GM23248 (cell line): ENCODE results near the gene MSH3. TPM values are rescaled to one million over a fixed set of nuclear protein-coding genes. Genes with fewer than 3 reads are reported as not detected.

Source experiments
- DNase-seq: peaks from one replicate; pipeline ENCODE4 v3.0.0-alpha.2; 2015
- H2AFZ ChIP-seq: fragments of 200-600 bp; sonication (generic); 2 replicates; pipeline ENCODE4 v1.6.1; 2016; ENCODE audit warnings: antibody characterized with exemption
- H3F3A ChIP-seq: fragments of 200-600 bp; sonication (generic); 2 replicates; pipeline ENCODE4 v1.6.1; 2016; ENCODE audit warnings: mild to moderate bottlenecking, antibody characterized with exemption, mixed run types; ENCODE audit not compliant: insufficient read depth
- H3K27ac ChIP-seq: fragments of 200-600 bp; sonication (generic); 2 replicates; pipeline ENCODE4 v1.5.1; 2016; ENCODE audit warnings: mild to moderate bottlenecking
- H3K27me3 ChIP-seq: fragments of 200-600 bp; sonication (generic); replicated peaks from 2 replicates; pipeline ENCODE4 v1.6.1; 2016; ENCODE audit warnings: mild to moderate bottlenecking; ENCODE audit not compliant: insufficient read depth
- H3K36me3 ChIP-seq: fragments of 200-600 bp; sonication (generic); 2 replicates; pipeline ENCODE4 v1.6.1; 2016; ENCODE audit warnings: low read depth, mild to moderate bottlenecking
- H3K4me1 ChIP-seq: fragments of 200-600 bp; sonication (generic); 2 replicates; pipeline ENCODE4 v1.6.1; 2016; ENCODE audit warnings: mild to moderate bottlenecking; ENCODE audit not compliant: insufficient read depth
- H3K4me2 ChIP-seq: fragments of 200-600 bp; sonication (generic); one replicate; pipeline ENCODE4 v1.6.1; 2016; ENCODE audit warnings: mild to moderate bottlenecking; ENCODE audit not compliant: unreplicated experiment
- H3K4me3 ChIP-seq: fragments of 200-600 bp; sonication (generic); 2 replicates; pipeline ENCODE4 v1.5.1; 2016; ENCODE audit warnings: mild to moderate bottlenecking
- H3K79me2 ChIP-seq: fragments of 200-600 bp; sonication (generic); 2 replicates; pipeline ENCODE4 v1.6.1; 2016; ENCODE audit warnings: mild to moderate bottlenecking; ENCODE audit not compliant: insufficient read depth
- H3K9ac ChIP-seq: fragments of 200-600 bp; sonication (generic); 2 replicates; pipeline ENCODE4 v1.6.1; 2016; ENCODE audit warnings: mild to moderate bottlenecking
- H3K9me2 ChIP-seq: fragments of 200-600 bp; sonication (generic); 2 replicates; pipeline ENCODE4 v1.6.1; 2016; ENCODE audit warnings: mixed run types, mild to moderate bottlenecking, moderate library complexity; ENCODE audit not compliant: insufficient read depth
- H3K9me3 ChIP-seq: fragments of 200-600 bp; sonication (generic); one replicate; pipeline ENCODE4 v1.6.1; 2017; ENCODE audit warnings: low read depth
- H4K20me1 ChIP-seq: fragments of 200-600 bp; sonication (generic); 2 replicates; pipeline ENCODE4 v1.6.0; 2016; ENCODE audit not compliant: insufficient read depth
- EZH2 ChIP-seq: fragments of 200-600 bp; sonication (generic); IDR thresholded peaks from 2 replicates; pipeline ENCODE4 v1.6.1; 2018; ENCODE audit warnings: antibody characterized with exemption, mild to moderate bottlenecking; ENCODE audit not compliant: insufficient read depth, poor library complexity, severe bottlenecking
- EZH2phosphoT487 ChIP-seq: fragments of 200-600 bp; sonication (generic); IDR thresholded peaks from 2 replicates; pipeline ENCODE4 v1.6.1; 2018; ENCODE audit warnings: antibody characterized with exemption, moderate library complexity, mild to moderate bottlenecking, low read depth; ENCODE audit not compliant: insufficient read depth
- WGBS, 2 experiments: methylation state at CpG; one replicate each; pipeline ENCODE4 v1.1.6; 2015 to 2017; ENCODE audit warnings: low lambda C conversion rate in 2 of 2, low coverage in 1 of 2; ENCODE audit errors: missing lambda C conversion rate in 2 of 2; 5-methylcytosine and 5-hydroxymethylcytosine counted together
- in situ Hi-C: fragments of 300-500 bp; cut with MboI; formaldehyde crosslinking; loops from 2 replicates; pipeline ENCODE4 v1.15.0; 2020
- polyA plus RNA-seq: library from polyadenylated mRNA; unstranded; fragments of >200 nt; fragmentation: Nextera tagmentation; extraction: Ambion mirVana; gene quantifications from 2 replicates; pipeline ENCODE4 v1.2.1, GENCODE V29; 2016
- total RNA-seq: library from RNA; depleted of rRNA; stranded (reverse); fragments of >200 nt; shearing (Covaris generic); gene quantifications from 2 replicates; pipeline ENCODE4 v1.2.3, GENCODE V29; 2014

MSH3 gene
- total and polyA plus RNA-seq, 2 experiments from 2014 or later, result 11.7 to 14.0 TPM

DNA sequence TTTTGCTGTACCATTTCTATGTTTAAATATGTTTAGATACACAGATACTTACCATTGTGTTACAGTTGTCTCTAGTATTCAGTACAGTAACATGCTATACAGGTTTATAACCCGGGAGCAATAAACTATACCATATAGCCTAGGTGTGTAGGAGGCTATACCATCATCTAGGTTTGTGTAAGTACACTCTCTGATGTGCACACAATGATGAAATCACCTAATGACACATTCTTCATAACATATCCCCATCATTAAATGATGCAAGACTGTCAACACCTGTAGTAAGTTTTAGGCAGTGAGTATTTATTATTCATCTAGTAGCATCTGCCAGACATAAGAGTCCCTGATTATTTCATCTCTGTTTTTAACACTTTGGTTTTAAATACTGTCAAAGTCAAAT, 7.7 kb downstream of the MSH3 start:
- Histone ChIP-seq H3K9me3 (no peaks in the 10 kb centered on the region), H2AFZ (no peak overlapping the region), H3K9ac (no peak overlapping the region), H3K4me3 (no peak overlapping the region), H3K79me2 (peaks cover 54% of the 10 kb centered on the region), H4K20me1 (no peaks in the 10 kb centered on the region), H3F3A (peaks cover 5% of the 10 kb centered on the region; the same call in 1 of the 2 replicates), H3K27me3 (no peaks in the 10 kb centered on the region), H3K4me1 (peaks cover 6% of the 10 kb centered on the region), H3K27ac (no peak overlapping the region), H3K4me2 (no peak overlapping the region), H3K9me2 (no peaks in the 10 kb centered on the region), H3K36me3 (peaks cover 32% of the 10 kb centered on the region)
- no peak for DNase-seq
- in situ Hi-C loops, result no loop called here
- TF ChIP-seq EZH2 (no peak), EZH2phosphoT487 (no peak)
- WGBS, 2 experiments, result 100% methylated on average over 1 of the region's 1 CpG

DNA sequence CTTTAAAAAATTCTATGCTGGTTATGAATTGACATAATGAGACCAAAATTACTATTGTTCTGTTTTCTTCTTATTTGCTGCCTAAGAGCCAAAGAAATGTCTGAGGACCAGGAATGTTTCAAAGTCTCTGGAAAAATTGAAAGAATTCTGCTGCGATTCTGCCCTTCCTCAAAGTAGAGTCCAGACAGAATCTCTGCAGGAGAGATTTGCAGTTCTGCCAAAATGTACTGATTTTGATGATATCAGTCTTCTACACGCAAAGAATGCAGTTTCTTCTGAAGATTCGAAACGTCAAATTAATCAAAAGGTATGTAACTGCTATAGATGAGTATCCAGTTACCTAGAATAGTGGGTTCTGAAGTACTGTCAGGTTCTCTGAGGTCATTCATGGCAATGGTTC, 10.6 kb downstream of the MSH3 start:
- Histone ChIP-seq H3K4me1 (no peaks in the 10 kb centered on the region), H3K27ac (no peak overlapping the region), H3K36me3 (peaks cover 30% of the 10 kb centered on the region), H3K4me2 (no peak overlapping the region), H3K9ac (no peak overlapping the region), H3K79me2 (peaks cover 44% of the 10 kb centered on the region), H3F3A (no peaks in the 10 kb centered on the region), H3K27me3 (no peaks in the 10 kb centered on the region), H3K9me2 (no peaks in the 10 kb centered on the region), H3K9me3 (no peaks in the 10 kb centered on the region), H4K20me1 (no peaks in the 10 kb centered on the region), H2AFZ (no peak overlapping the region), H3K4me3 (no peak overlapping the region)
- DNase-seq, result no peak
- in situ Hi-C loops, result no loop called here
- TF ChIP-seq EZH2, result no peak
- TF ChIP-seq EZH2phosphoT487, result no peak
- 95 to 100% methylated on average over 4 of the region's 4 CpGs for WGBS, 2 experiments

- in situ Hi-C loops, result no loop called here
- Histone ChIP-seq H3K4me3 (no peak overlapping the region), H3K4me2 (no peak overlapping the region), H3K27me3 (no peaks in the 10 kb centered on the region), H3K9me2 (no peaks in the 10 kb centered on the region), H3K27ac (no peak overlapping the region), H3K9ac (no peak overlapping the region), H3K79me2 (peaks cover 23% of the 10 kb centered on the region; the same call in 1 of the 2 replicates), H3F3A (no peaks in the 10 kb centered on the region), H3K4me1 (no peaks in the 10 kb centered on the region), H4K20me1 (no peaks in the 10 kb centered on the region), H3K9me3 (no peaks in the 10 kb centered on the region), H3K36me3 (peaks cover 24% of the 10 kb centered on the region), H2AFZ (no peak overlapping the region)
- no peak for DNase-seq
- WGBS, 2 experiments, result 86 to 91% methylated on average over 8 of the region's 8 CpGs
- no peak for TF ChIP-seq EZH2
- no peak for TF ChIP-seq EZH2phosphoT487
These were observed 12.9 kb downstream of the MSH3 start for GRCh38 chr5:80667384-80667783.

GRCh38 chr5:80668016-80668969, 13.8 kb downstream of the MSH3 start:
- H3K36me3 ChIP-seq, result peaks cover 30% of the 10 kb centered on the region

More at GRCh38 chr5:80668016-80668969, 13.8 kb downstream of the MSH3 start:
- no peak overlapping the region for H2AFZ ChIP-seq
- peaks cover 15% of the 10 kb centered on the region; the same call in 1 of the 2 replicates for H3K79me2 ChIP-seq
- H3K27me3 ChIP-seq, result no peaks in the 10 kb centered on the region
- in situ Hi-C loops, result no loop called here
- DNase-seq, result no peak
- no peaks in the 10 kb centered on the region for H3K9me3 ChIP-seq
- H3K9me2 ChIP-seq, result no peaks in the 10 kb centered on the region
- no peak overlapping the region for H3K4me3 ChIP-seq
- no peak overlapping the region for H3K9ac ChIP-seq
- H4K20me1 ChIP-seq, result no peaks in the 10 kb centered on the region
- H3K4me1 ChIP-seq, result no peaks in the 10 kb centered on the region
- 94 to 98% methylated on average over 15 of the region's 16 CpGs for WGBS, 2 experiments
- no peak overlapping the region for H3K27ac ChIP-seq
- no peak overlapping the region for H3K4me2 ChIP-seq
- TF ChIP-seq EZH2, result no peak
- TF ChIP-seq EZH2phosphoT487, result no peak
- no peaks in the 10 kb centered on the region for H3F3A ChIP-seq
